HG03159 (cell line): Measurements from ENCODE around the gene FOXD4L6.
"Not testable (repeated sequence)": the region's sequence is repeated elsewhere in the genome, so short reads cannot be mapped to it uniquely, and the experiment has no call there.

Experiments
- ATAC-seq: cut with Tn5 transposase; IDR thresholded peaks from one replicate; pipeline ENCODE4 v1.9.1; 2021; ENCODE audit warnings: mild to moderate bottlenecking, moderate library complexity; ENCODE audit not compliant: unreplicated experiment

The FOXD4L6 gene

GRCh38 chr9:41104542-41104941 lies 23.9 kb downstream of the FOXD4L6 start:
- not testable (repeated sequence) for ATAC-seq

DNA sequence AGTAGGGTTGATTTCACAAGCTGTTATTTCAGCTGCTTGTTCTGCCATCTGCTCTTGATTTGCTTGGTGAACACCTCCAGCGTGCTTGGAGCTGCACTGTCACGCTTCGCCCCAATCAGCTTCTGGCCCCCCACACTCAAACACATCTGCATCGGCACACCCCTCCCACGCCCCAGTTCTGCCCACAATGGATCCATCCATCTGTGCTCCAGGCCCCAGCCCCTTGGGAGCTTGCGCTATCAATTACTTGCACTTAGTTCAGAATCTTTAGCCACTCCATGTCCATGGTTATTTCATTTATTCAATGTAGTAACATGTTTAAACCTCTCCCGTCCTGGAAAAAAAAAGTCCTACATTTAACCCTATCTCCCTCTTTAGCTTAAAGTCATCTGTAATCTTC lies 28.0 kb downstream of the FOXD4L6 start:
- not testable (repeated sequence) for ATAC-seq

GRCh38 chr9:41098759-41099158 lies 29.7 kb downstream of the FOXD4L6 start:
- ATAC-seq, result not testable (repeated sequence)

DNA sequence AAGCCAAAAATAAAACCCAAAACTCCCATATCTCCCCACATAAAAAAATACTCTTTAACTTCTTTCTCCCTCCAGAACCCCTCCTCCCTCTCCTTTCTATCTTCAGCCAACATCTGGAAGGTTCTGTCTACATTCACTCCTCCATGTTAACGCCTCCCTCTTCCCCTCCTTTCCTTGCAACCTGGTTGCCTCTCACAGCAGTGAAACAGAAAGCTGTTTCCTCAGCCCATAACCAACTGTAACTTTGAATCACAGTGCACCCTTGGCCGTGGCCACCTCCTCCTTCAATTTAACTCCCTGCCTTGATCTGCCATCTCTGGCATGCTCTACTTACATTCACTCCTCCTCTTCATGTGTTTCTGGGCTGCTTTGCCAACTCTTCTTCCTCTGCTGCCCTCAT lies 33.4 kb downstream of the FOXD4L6 start:
- ATAC-seq, result not testable (repeated sequence)

- ATAC-seq, result not testable (repeated sequence)
Observed at GRCh38 chr9:41094010-41094773, 34.3 kb downstream of the FOXD4L6 start.

DNA sequence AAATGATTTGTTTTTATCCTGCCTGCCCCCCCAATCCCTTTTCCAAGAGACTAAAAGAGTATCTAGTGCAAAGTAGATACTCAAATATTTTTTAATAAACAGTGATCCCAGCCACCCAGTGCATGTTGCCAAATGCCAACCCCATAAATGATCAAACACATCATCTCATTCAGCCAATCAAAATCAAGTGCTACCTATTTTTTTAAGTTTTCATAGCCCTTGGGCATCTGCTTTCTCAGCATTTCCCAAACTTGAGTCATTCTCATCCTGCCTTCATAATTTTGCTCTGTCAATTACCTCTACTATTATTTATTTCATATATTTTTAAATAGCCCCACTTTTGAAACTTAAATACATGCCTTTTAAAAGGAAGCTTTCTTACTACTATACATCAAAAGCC lies 37.6 kb downstream of the FOXD4L6 start:
- not testable (repeated sequence) for ATAC-seq

GRCh38 chr9:41090386-41090785 lies 38.1 kb downstream of the FOXD4L6 start:
- ATAC-seq, result not testable (repeated sequence)

GRCh38 chr9:41088450-41089059 lies 39.9 kb downstream of the FOXD4L6 start:
- peak; percentile 74 for ATAC-seq

- not testable (repeated sequence) for ATAC-seq
Observed at GRCh38 chr9:41087929-41088328, 40.6 kb downstream of the FOXD4L6 start.

- ATAC-seq, result not testable (repeated sequence)
Observed at GRCh38 chr9:41087157-41087780, 41.2 kb downstream of the FOXD4L6 start.

DNA sequence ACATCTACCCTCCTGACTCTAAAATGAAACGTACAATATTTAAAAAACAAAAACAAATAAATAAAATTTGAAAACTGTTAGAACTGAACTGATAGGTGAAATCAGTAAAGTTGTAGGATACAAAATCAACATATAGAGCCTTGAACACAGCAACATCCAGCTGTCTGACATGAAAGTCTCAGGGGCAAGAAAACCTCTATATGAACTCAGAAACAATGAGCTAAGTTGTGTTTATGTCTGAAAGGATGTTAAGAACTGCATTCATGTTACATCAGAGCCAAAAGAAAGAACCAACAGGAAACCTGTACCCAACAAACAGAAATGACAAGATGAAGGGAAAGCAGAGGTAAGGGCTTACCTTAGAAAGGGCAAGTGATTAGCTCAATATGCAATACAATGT lies 41.8 kb downstream of the FOXD4L6 start:
- not testable (repeated sequence) for ATAC-seq

GRCh38 chr9:41086215-41086614 lies 42.3 kb downstream of the FOXD4L6 start:
- not testable (repeated sequence) for ATAC-seq

DNA sequence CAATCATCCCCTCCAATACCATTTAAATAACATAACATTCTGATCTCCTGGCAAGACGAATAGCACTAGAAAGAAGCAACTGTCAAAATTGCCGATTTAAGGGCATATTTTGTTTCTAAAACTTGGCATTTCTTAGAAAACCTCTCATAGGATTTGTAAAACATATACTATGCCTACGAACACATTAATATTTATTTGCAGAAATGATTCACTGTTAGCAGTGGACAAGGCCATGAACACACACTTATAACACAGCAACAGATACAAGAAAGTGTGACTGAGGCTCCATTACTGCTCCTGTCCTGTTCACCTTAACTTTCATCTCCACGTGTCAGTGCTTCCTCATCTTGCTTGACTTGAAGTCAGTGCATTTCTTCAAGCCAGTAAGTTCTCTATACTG lies 46.1 kb downstream of the FOXD4L6 start:
- not testable (repeated sequence) for ATAC-seq

GRCh38 chr9:41079464-41079863 lies 49.0 kb downstream of the FOXD4L6 start:
- ATAC-seq, result not testable (repeated sequence)

- not testable (repeated sequence) for ATAC-seq
Observed at GRCh38 chr9:41077586-41077985, 50.9 kb downstream of the FOXD4L6 start.
